ENCODE data around the gene NBAS. TPM values are rescaled to one million over a fixed set of nuclear protein-coding genes. Genes with fewer than 3 reads are reported as not detected.

Gene NBAS
- total and polyA plus RNA-seq, 12 donors = 26.4 to 79.1 (median 56.3) TPM

DNA sequence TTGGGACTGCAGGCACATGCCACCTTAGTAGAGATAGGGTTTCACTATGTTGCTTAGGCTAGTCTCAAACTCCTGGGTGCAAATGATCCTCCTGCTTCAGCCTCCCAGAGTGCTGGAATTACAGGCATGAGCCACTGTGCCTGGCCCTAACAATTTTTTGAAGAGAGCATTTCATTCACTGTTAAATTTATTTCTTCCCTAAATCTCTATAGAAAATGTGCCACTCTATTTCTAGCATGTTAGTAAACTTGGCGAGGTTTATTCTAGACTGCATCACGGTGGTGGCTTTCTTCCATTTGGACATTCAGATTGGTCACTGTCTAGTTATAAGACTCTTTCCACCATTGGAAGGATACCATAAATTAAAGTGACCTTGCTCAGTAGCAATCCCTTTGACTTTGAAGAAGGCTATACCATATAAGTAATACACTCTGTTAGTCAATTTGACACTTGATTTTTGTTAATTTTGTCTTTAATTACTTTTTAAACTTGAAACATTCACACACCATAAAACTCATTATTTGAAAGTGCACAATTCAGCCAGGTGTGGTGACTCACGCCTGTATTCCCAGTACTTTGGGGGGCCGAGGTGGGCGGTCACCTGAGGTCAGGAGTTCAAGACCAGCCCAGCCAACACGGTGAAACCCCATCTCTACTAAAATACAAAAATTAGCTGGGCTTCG, 46.7 kb upstream of the NBAS start:
- DNase-seq = no peak
- H3K9me3 ChIP-seq = no peaks in the 10 kb centered on the region
- peaks cover 0 to 4% (median 0%) of the 10 kb centered on the region in 9 donors for H3K4me1 ChIP-seq
- H3K27me3 ChIP-seq = no peaks in the 10 kb centered on the region
- no peak for TF ChIP-seq CTCF (IDR thresholded peaks at IDR 0.05)
- peaks cover 4 to 80% (median 55%) of the 10 kb centered on the region in 9 donors for H3K36me3 ChIP-seq
- intact Hi-C loops (cut with DNase I) = no loop called here
- H3K4me3 ChIP-seq = no peak overlapping the region
- H3K27ac ChIP-seq = no peak overlapping the region
- 94 to 96% methylated on average over 7 of the region's 7 CpGs for WGBS, 2 donors
- no peak for ATAC-seq

- no peaks in the 10 kb centered on the region for H3K27me3 ChIP-seq
Observed at GRCh38 chr2:15606481-15607441, 45.6 kb upstream of the NBAS start.

DNA sequence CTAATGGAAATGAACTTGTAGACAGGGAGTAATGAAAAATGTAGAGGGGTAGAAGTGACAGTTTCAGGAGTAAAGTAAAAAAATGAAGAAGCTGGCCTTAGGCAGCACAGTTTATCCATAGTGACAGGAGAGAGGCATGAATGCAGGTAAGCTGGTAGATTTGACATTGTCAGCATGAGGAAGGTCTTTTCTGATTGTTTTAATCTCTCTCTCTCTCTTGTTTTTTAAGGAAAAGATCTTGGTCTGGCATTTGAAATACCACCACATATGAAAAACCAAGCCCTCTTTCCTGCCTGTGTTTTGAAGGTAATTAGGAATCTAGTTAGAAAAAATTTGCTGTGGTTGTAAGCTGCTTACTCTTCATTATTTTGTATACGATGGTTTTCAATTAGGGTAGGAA, 44.6 kb upstream of the NBAS start:
- no peaks in the 10 kb centered on the region for H3K9me3 ChIP-seq
- ATAC-seq (no peak), DNase-seq (no peak)
- peaks cover 0 to 4% (median 0%) of the 10 kb centered on the region in 9 donors for H3K4me1 ChIP-seq
- intact Hi-C loops (cut with DNase I) = no loop called here
- H3K4me3 ChIP-seq = no peak overlapping the region
- H3K27me3 ChIP-seq = no peaks in the 10 kb centered on the region
- TF ChIP-seq CTCF (IDR thresholded peaks at IDR 0.05) = no peak
- peaks cover 8 to 100% (median 77%) of the 10 kb centered on the region in 9 donors for H3K36me3 ChIP-seq
- H3K27ac ChIP-seq = no peak overlapping the region
- 44 to 89% methylated on average over 1 of the region's 1 CpG for WGBS, 2 donors

More at GRCh38 chr2:15606481-15607441, 45.6 kb upstream of the NBAS start:
- DNase-seq (no peak), ATAC-seq (no peak)
- peaks cover 0 to 4% (median 0%) of the 10 kb centered on the region in 9 donors for H3K4me1 ChIP-seq
- WGBS, 2 donors = 90 to 92% methylated on average over 8 of the region's 8 CpGs
- no peak overlapping the region for H3K27ac ChIP-seq
- H3K4me3 ChIP-seq = no peak overlapping the region
- no peaks in the 10 kb centered on the region for H3K9me3 ChIP-seq
- intact Hi-C loops (cut with DNase I) = no loop called here
- no peak for TF ChIP-seq CTCF (IDR thresholded peaks at IDR 0.05)
- H3K36me3 ChIP-seq = peaks cover 4 to 91% (median 66%) of the 10 kb centered on the region in 9 donors

DNA sequence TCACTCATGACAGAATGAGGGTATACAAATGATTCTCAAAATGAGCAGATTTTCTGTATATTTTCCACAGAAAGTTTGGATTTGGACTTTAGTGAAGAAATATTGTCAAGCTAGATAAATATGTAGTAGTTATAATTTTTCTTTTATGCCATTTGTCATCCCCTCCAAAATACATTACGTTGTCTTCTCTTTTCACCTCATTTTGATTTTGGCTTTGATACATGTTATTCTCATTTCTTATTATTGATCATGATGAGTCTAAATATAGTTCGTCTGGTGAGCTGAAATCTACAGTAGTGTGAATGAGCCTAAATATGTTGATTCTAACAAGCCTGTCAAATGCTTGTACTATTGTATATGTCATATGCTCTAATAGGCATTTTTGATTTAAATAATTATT, 42.8 kb upstream of the NBAS start:
- H3K4me1 ChIP-seq = no peaks in the 10 kb centered on the region
- H3K9me3 ChIP-seq = no peaks in the 10 kb centered on the region
- 96 to 97% methylated on average over 2 of the region's 2 CpGs for WGBS, 2 donors
- intact Hi-C loops (cut with DNase I) = no loop called here
- H3K27me3 ChIP-seq = no peaks in the 10 kb centered on the region
- DNase-seq = no peak
- no peak for ATAC-seq
- peaks cover 8 to 100% (median 92%) of the 10 kb centered on the region in 9 donors for H3K36me3 ChIP-seq
- H3K4me3 ChIP-seq = no peak overlapping the region
- H3K27ac ChIP-seq = no peak overlapping the region
- TF ChIP-seq CTCF (IDR thresholded peaks at IDR 0.05) = no peak

Data from heart right ventricle (tissue), 16 donors.